Common myeloid progenitor, CD34-positive (primary cell): Measurements from ENCODE around the gene TNK2.

Source experiments
- CTCF ChIA-PET: fragments of 350-600 bp; sonication (Branson Sonifier 250); formaldehyde crosslinking; loops from one replicate; lab custom pipeline; 2021; ENCODE audit warnings: antibody characterized with exemption; lab: Charles Lee
- POLR2A ChIA-PET: fragments of 350-600 bp; sonication (Branson Sonifier 250); formaldehyde crosslinking; loops from one replicate; lab custom pipeline; 2021; ENCODE audit warnings: antibody characterized with exemption; lab: Charles Lee
- DNase-seq, 3 donors: peaks; one replicate each; pipeline versions ENCODE4 v3.0.0 to v3.0.0-alpha.2; 2013
- H3K27ac ChIP-seq, 2 experiments: 1 replicate in 1 of 2; 2 replicates in 1 of 2; pipeline ENCODE4 v1.7.0; 2013; ENCODE audit warnings: inconsistent platforms in 2 of 2, low read length in 2 of 2, mild to moderate bottlenecking in 2 of 2, low read depth in 1 of 2, moderate library complexity in 1 of 2; ENCODE audit not compliant: severe bottlenecking in 2 of 2, insufficient read depth in 1 of 2, poor library complexity in 1 of 2
- H3K27me3 ChIP-seq, 5 experiments: replicated peaks in 2 of 5; 1 replicate in 3 of 5; 2 replicates in 2 of 5; pipeline versions ENCODE4 v1.6.1 to v1.7.0; 2013; ENCODE audit warnings: low read length in 4 of 5, mild to moderate bottlenecking in 2 of 5, moderate library complexity in 2 of 5, inconsistent platforms in 1 of 5; ENCODE audit not compliant: insufficient read depth in 5 of 5, control insufficient read depth in 4 of 5
- H3K36me3 ChIP-seq, 4 experiments: 1 replicate in 2 of 4; 2 replicates in 2 of 4; pipeline versions ENCODE4 v1.6.1 to v1.7.0; 2013; ENCODE audit warnings: low read length in 3 of 4, control low read depth in 1 of 4, mild to moderate bottlenecking in 1 of 4; ENCODE audit not compliant: control insufficient read depth in 4 of 4, insufficient read depth in 4 of 4
- H3K4me1 ChIP-seq, 4 experiments: 1 replicate in 3 of 4; 2 replicates in 1 of 4; pipeline versions ENCODE4 v1.6.1 to v1.7.1; 2013; ENCODE audit warnings: low read length in 3 of 4, mild to moderate bottlenecking in 3 of 4, control low read depth in 1 of 4, inconsistent platforms in 1 of 4, moderate library complexity in 1 of 4; ENCODE audit not compliant: control insufficient read depth in 4 of 4, insufficient read depth in 4 of 4; ENCODE audit errors: control extremely low read depth in 1 of 4
- H3K4me3 ChIP-seq, 7 experiments: 1 replicate in 4 of 7; 2 replicates in 3 of 7; pipeline versions ENCODE4 v1.5.1 to v1.7.0; 2013; ENCODE audit warnings: mild to moderate bottlenecking in 7 of 7, low read length in 6 of 7, moderate library complexity in 6 of 7, inconsistent platforms in 2 of 7, low read depth in 2 of 7, control low read depth in 1 of 7; ENCODE audit not compliant: insufficient read depth in 4 of 7, control insufficient read depth in 1 of 7; ENCODE audit errors: extremely low read depth in 1 of 7
- H3K9me3 ChIP-seq, 5 experiments: 1 replicate in 4 of 5; 2 replicates in 1 of 5; pipeline versions ENCODE4 v1.6.1 to v1.7.1; 2013; ENCODE audit warnings: low read length in 4 of 5, mild to moderate bottlenecking in 2 of 5, inconsistent platforms in 1 of 5, low read depth in 1 of 5, moderate library complexity in 1 of 5; ENCODE audit not compliant: control insufficient read depth in 4 of 5, insufficient read depth in 2 of 5; ENCODE audit errors: control extremely low read depth in 1 of 5
- WGBS: methylation state at CpG from one replicate; pipeline ENCODE4 v1.1.5; 2013; ENCODE audit not compliant: insufficient coverage; 5-methylcytosine and 5-hydroxymethylcytosine counted together

Gene TNK2

DNA sequence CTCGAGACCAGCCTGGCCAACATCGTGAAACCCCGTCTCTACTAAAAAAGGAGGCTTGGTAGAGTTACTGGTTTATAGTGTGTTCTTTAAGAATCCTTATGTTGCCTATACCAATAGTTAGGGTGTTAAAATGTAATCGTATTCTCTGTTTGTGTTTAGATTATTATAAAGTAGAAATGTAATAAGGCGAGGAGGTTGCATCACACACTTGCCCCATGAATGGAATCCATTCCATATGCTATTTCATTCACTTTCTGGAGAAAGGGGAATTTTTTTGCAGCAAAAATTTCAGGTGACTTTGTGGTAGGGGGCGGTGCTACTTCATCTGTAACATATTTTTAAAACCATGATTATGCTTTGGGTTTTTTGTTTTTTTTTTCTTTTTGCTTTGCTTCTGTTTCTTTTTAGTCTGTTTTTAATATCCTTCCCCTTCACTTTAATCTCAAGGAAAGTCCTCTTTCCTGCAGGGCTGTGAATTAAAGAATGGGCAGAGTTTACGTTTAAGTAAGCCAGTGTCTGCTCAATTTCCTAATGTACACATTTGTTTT is 63.6 kb downstream of the TNK2 start:
- no peaks in the 10 kb centered on the region for H3K27me3 ChIP-seq
- H3K4me1 ChIP-seq: no peaks in the 10 kb centered on the region
- H3K27ac ChIP-seq: no peak overlapping the region
- no peak overlapping the region for H3K4me3 ChIP-seq
- WGBS: 100% methylated on average over 3 of the region's 7 CpGs
- H3K9me3 ChIP-seq: no peaks in the 10 kb centered on the region
- ChIA-PET POLR2A (no interaction called here), CTCF (interaction anchor here (1.3 to 2.5 kb wide), 2 partner anchors 8 to 10 kb away, joined by 4 to 6 read pairs; no protein-coding TSS in a partner anchor)
- DNase-seq: no peak
- no peaks in the 10 kb centered on the region for H3K36me3 ChIP-seq

DNA sequence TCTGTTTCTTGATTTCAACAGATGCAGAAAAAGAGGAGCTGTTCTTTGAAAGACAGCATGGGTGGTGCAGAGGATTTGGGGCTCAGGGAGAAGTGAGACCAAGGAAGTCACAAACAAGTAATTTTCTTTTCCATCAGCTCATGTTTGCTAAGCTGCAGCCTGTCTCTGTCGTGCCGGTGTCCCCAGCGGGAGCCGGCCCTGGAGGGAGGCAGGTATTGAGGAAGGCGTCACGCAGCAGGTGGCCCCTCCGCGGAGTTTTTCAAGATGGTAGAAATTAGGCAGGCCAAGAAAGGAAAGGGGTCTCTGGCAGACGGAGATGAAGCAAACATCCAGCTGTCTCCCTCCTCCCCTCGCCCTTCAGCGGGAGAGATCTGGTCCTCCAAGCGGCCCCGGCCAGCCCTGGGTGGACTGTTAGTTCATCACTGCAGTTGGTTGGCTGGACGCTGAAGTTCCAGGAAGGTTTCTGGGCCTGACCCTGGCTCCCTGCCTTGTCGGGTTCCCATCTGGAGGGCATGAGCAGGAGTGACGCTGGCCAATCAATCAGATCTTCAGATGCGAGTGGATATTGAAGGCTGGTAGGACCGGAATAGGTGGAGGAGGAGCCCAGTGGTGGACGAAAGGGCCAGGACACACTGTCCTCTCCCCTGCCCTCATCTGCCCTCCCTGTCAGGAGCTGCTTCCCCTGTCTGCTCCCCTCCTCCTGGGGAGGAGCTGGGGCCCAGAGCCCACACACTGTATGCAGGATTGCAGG is 68.9 kb downstream of the TNK2 start:
- DNase-seq: no peak
- Histone ChIP-seq H3K4me1 (no peaks in the 10 kb centered on the region), H3K9me3 (no peaks in the 10 kb centered on the region), H3K27ac (no peak overlapping the region), H3K4me3 (no peak overlapping the region), H3K36me3 (no peaks in the 10 kb centered on the region), H3K27me3 (no peaks in the 10 kb centered on the region)
- POLR2A ChIA-PET: no interaction called here
- CTCF ChIA-PET: interaction anchor here (1.0 to 4.3 kb wide), 2 partner anchors 12 to 18 kb away, joined by 3 to 21 read pairs; no protein-coding TSS in a partner anchor
- 90% methylated on average over 16 of the region's 19 CpGs for WGBS

DNA sequence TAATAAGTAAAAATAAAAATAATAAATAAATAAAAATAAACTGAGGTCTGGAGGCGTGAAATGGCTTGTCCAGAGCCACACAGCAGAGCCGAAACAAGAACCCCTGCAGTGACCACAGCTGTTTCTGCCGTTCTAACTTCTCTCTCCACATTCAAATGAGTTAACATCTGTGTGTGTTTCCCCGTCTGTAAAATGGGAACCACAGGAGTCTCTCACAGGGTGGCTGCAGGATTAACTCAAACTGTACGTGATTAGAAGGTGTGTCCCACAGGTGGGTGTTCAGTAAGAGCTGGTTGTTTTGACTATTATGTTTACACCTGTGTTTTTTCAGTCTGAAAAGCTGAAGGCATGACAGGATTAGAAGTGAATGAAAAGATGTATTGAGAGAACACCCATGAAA is 69.6 kb downstream of the TNK2 start:
- 89% methylated on average over 5 of the region's 5 CpGs for WGBS
- H3K36me3 ChIP-seq: no peaks in the 10 kb centered on the region
- no peak for DNase-seq
- no peaks in the 10 kb centered on the region for H3K27me3 ChIP-seq
- CTCF ChIA-PET: interaction anchor here (4.3 kb wide), 1 partner anchor 12 kb away, joined by 21 read pairs; no protein-coding TSS in a partner anchor
- no peak overlapping the region for H3K4me3 ChIP-seq
- POLR2A ChIA-PET: no interaction called here
- no peak overlapping the region for H3K27ac ChIP-seq
- H3K4me1 ChIP-seq: no peaks in the 10 kb centered on the region
- H3K9me3 ChIP-seq: no peaks in the 10 kb centered on the region

DNA sequence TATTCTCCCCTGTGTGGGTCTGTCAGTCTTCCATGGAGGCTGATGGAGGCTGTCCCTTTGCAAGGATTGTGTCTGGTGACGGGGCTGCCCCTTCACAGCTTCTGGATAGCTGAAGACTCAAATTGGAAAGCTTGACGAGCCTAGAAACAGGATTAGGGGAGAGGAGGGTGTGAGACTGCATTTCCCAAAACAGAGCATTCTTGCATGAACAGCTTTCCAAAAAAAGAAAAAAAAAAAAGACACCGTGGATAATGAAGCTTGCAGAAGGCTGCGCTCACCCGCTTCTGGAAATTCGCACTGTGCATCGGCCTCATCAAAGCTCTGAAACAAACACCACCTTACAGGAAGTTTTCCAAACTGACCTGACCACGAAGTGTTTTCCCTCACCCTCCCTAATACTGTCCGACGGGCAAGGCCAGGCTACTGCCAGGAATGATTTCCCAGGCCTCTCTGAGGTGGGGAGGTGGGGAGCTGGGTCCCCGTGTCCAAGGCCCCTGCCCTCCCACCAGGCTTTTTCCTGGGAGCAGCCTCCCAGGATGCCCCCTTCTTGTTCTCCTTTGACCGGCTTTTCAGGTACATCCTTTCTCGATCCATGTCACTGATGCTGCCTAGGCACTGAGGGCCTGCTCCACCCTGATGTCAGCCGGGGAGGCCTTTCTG is 71.7 kb downstream of the TNK2 start:
- WGBS: 84% methylated on average over 12 of the region's 14 CpGs
- no peaks in the 10 kb centered on the region for H3K27me3 ChIP-seq
- H3K9me3 ChIP-seq: no peaks in the 10 kb centered on the region
- no peak for DNase-seq
- CTCF ChIA-PET: interaction anchor here (0.7 to 2.7 kb wide), 2 partner anchors 10 to 13 kb away, joined by 3 to 15 read pairs; no protein-coding TSS in a partner anchor
- no peaks in the 10 kb centered on the region for H3K4me1 ChIP-seq
- no peak overlapping the region for H3K27ac ChIP-seq
- no peak overlapping the region for H3K4me3 ChIP-seq
- H3K36me3 ChIP-seq: no peaks in the 10 kb centered on the region
- POLR2A ChIA-PET: no interaction called here

DNA sequence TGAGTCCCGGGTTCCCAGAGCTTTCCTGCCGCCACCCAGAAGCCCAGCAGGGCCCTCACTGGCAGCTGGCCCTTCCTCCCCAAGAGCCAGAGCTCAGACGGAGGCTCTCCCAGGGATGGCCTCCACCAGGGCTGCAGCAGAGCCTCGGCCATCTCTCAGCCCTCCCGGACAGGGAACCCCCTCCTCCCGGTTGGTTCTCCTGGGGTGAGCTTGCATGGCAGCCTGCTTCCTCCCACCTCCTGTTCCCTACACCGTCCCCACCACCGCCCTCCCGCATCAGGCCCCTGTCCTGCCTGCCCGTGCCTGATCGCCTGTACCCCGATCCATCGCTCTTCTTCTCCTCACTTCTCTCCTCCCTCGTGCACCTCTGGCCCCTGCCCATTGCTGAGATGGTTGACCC is 72.6 kb downstream of the TNK2 start:
- Histone ChIP-seq H3K9me3 (no peaks in the 10 kb centered on the region), H3K27ac (no peak overlapping the region), H3K27me3 (no peaks in the 10 kb centered on the region), H3K36me3 (no peaks in the 10 kb centered on the region), H3K4me3 (no peak overlapping the region), H3K4me1 (no peaks in the 10 kb centered on the region)
- WGBS: 92% methylated on average over 11 of the region's 14 CpGs
- POLR2A ChIA-PET: no interaction called here
- CTCF ChIA-PET: interaction anchor here (1.0 to 2.7 kb wide), 3 partner anchors 8 to 21 kb away, joined by 3 to 15 read pairs (median 6); no protein-coding TSS in a partner anchor
- DNase-seq: no peak

DNA sequence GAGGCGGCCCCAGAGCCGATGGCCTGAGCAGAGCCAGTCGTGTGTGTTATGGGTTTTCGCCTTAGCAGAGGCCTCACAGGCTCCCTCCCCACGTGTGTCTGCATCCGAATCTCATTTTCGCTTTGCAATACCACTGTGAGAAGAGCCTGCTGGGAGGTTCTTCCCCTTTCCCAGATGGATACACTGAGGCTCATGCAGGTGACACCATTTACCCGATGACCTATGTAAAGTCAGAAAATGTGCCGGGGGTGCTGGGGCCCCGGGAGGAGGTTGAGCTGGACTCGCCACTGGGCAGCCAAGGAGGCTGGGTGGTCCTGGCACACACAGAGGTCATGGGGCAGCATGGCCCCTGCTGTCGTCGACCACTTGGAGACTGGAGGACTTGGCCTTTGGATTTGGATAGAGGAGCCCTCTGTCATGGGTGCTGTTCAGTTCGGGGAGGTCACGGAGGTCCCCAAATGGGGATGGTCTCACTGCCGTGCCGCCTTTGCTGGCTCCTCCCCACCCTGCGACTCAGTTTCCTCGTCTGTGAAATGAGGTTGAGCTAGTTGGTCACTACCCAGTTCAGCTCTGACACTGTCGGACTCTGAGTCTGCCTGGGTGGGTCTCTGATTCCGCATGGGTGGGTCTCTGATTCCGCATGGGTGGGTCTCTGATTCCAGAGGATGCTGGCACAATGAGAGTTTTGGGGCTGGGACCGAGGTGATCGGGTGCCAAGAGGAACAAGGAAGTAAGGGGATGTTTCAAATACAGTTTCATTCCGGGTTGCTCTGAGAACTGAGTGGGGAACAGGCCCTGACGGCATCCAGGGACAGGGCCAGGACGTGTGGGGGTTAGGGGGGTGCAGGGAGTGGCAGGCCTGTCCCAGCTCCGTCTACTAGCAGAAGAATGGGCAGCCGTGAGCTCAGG is 73.4 kb downstream of the TNK2 start:
- Histone ChIP-seq H3K4me1 (no peaks in the 10 kb centered on the region), H3K36me3 (no peaks in the 10 kb centered on the region), H3K4me3 (no peak overlapping the region), H3K9me3 (no peaks in the 10 kb centered on the region), H3K27ac (no peak overlapping the region), H3K27me3 (no peaks in the 10 kb centered on the region)
- ChIA-PET POLR2A (no interaction called here), CTCF (interaction anchor here (1.0 to 2.7 kb wide), 3 partner anchors 9 to 20 kb away, joined by 3 to 15 read pairs (median 6); no protein-coding TSS in a partner anchor)
- DNase-seq: no peak
- 94% methylated on average over 25 of the region's 29 CpGs for WGBS
